SK-N-SH (cell line): ENCODE measurements around the gene RCAN3. TPM values are rescaled to one million over a fixed set of nuclear protein-coding genes. Genes with fewer than 3 reads are reported as not detected.

Experiments
- CTCF ChIA-PET: fragments of 300-600, 350-600 bp; formaldehyde crosslinking; extraction: SDS; loops from one replicate; lab custom pipeline; 2021; lab: Yijun Ruan, JAX
- POLR2A ChIA-PET: fragments of 350-600 bp; sonication (Branson Sonifier 250); formaldehyde crosslinking; extraction: SDS; loops from one replicate; lab custom pipeline; 2020; ENCODE audit warnings: antibody characterized with exemption, inconsistent platforms; lab: Yijun Ruan, JAX
- DNase-seq: peaks from one replicate; pipeline ENCODE4 v3.0.0; 2012
- H2AFZ ChIP-seq: fragments of 200-600 bp; sonication (generic); 2 replicates; pipeline ENCODE4 v1.8.1; 2016; ENCODE audit warnings: antibody characterized with exemption, mild to moderate bottlenecking, low read depth
- H3F3A ChIP-seq: fragments of 200-600 bp; sonication (generic); replicated peaks from 2 replicates; pipeline ENCODE3; 2016; ENCODE audit warnings: antibody characterized with exemption, mild to moderate bottlenecking; ENCODE audit not compliant: insufficient read depth
- H3K27ac ChIP-seq, 2 experiments: fragments of 200-500 bp in 1 of 2; fragments of 200-600 bp in 1 of 2; sonication (Bioruptor generic) in 1 of 2; sonication (generic), shearing (Covaris generic) in 1 of 2; 2 replicates each; pipeline versions ENCODE4 v1.5.1 to v1.6.1; 2014 to 2016; ENCODE audit warnings: low read depth in 2 of 2, inconsistent platforms in 1 of 2, low read length in 1 of 2, mild to moderate bottlenecking in 1 of 2, mixed read lengths in 1 of 2
- H3K27me3 ChIP-seq: fragments of 200-600 bp; sonication (generic), shearing (Covaris generic); 2 replicates; pipeline ENCODE4 v1.6.1; 2016; ENCODE audit warnings: mixed run types; ENCODE audit not compliant: insufficient read depth
- H3K36me3 ChIP-seq, 2 experiments: fragments of 200-500 bp in 1 of 2; fragments of 200-600 bp in 1 of 2; sonication (Bioruptor generic) in 1 of 2; sonication (generic) in 1 of 2; replicated peaks in 1 of 2; 2 replicates each; pipeline versions ENCODE3 to v1.5.1; 2014 to 2016; ENCODE audit warnings: low read length in 1 of 2, mild to moderate bottlenecking in 1 of 2; ENCODE audit not compliant: insufficient read depth in 2 of 2, control insufficient read depth in 1 of 2
- H3K4me1 ChIP-seq, 2 experiments: fragments of 200-500 bp in 1 of 2; fragments of 200-600 bp in 1 of 2; sonication (Bioruptor generic) in 1 of 2; sonication (generic), shearing (Covaris generic) in 1 of 2; 2 replicates each; pipeline versions ENCODE4 v1.5.1 to v1.6.1; 2014 to 2016; ENCODE audit warnings: low read depth in 1 of 2, low read length in 1 of 2, mixed run types in 1 of 2; ENCODE audit not compliant: insufficient read depth in 2 of 2, control insufficient read depth in 1 of 2
- H3K4me2 ChIP-seq: fragments of 200-600 bp; sonication (generic), shearing (Covaris generic); 2 replicates; pipeline ENCODE4 v1.6.1; 2017; ENCODE audit warnings: mixed run types
- H3K4me3 ChIP-seq, 2 experiments: fragments of 200-500 bp in 1 of 2; fragments of 200-600 bp in 1 of 2; sonication (Bioruptor generic) in 1 of 2; sonication (generic), shearing (Covaris generic) in 1 of 2; 2 replicates each; pipeline versions ENCODE4 v1.5.1 to v1.8.1; 2014 to 2016; ENCODE audit warnings: low read depth in 2 of 2, inconsistent platforms in 1 of 2, low read length in 1 of 2, mild to moderate bottlenecking in 1 of 2, mixed read lengths in 1 of 2, moderate library complexity in 1 of 2
- H3K79me2 ChIP-seq: fragments of 200-600 bp; sonication (generic); 2 replicates; pipeline ENCODE4 v1.8.1; 2017; ENCODE audit warnings: mild to moderate bottlenecking; ENCODE audit not compliant: insufficient read depth
- H3K9ac ChIP-seq: fragments of 200-600 bp; sonication (generic); 2 replicates; pipeline ENCODE4 v1.6.1; 2017; ENCODE audit warnings: mixed run types
- H3K9me2 ChIP-seq: fragments of 200-600 bp; sonication (generic); 2 replicates; pipeline ENCODE4 v1.6.1; 2017; ENCODE audit warnings: mixed run types
- H3K9me3 ChIP-seq: fragments of 200-600 bp; sonication (generic); 2 replicates; pipeline ENCODE4 v1.6.1; 2017; ENCODE audit warnings: mixed run types, mild to moderate bottlenecking, moderate library complexity
- H4K20me1 ChIP-seq: fragments of 200-600 bp; sonication (generic); 2 replicates; pipeline ENCODE4 v1.6.1; 2017; ENCODE audit warnings: mild to moderate bottlenecking, mixed run types; ENCODE audit not compliant: insufficient read depth
- CHD2 ChIP-seq: fragments of 150-350 bp; IDR thresholded peaks from 2 replicates; pipeline ENCODE4 v1.6.1; 2018; ENCODE audit warnings: low read length; ENCODE audit not compliant: partially characterized antibody
- FOXM1 ChIP-seq: IDR thresholded peaks from 2 replicates; pipeline ENCODE4 v1.4.0; 2012; ENCODE audit warnings: low read depth, mild to moderate bottlenecking
- GABPA ChIP-seq: IDR thresholded peaks from 2 replicates; pipeline ENCODE4 v1.4.0; 2012; ENCODE audit warnings: low read depth, mild to moderate bottlenecking
- JUND ChIP-seq: IDR thresholded peaks from 2 replicates; pipeline ENCODE4 v1.4.0; 2012
- MEF2A ChIP-seq: IDR thresholded peaks from 2 replicates; pipeline ENCODE4 v1.4.0; 2012; ENCODE audit warnings: low read depth, borderline replicate concordance
- NRF1 ChIP-seq: IDR thresholded peaks from 2 replicates; pipeline ENCODE4 v1.6.1; 2012; ENCODE audit warnings: low read depth, mild to moderate bottlenecking, low read length
- POLR2AphosphoS5 ChIP-seq: IDR thresholded peaks from 2 replicates; pipeline ENCODE4 v1.6.1; 2012; ENCODE audit warnings: low read depth, low read length
- TCF12 ChIP-seq: IDR thresholded peaks from 2 replicates; pipeline ENCODE4 v1.4.0; 2012
- WGBS: methylation state at CpG from one replicate; pipeline ENCODE4 v1.1.6; 2017; ENCODE audit warnings: low lambda C conversion rate; 5-methylcytosine and 5-hydroxymethylcytosine counted together
- polyA plus RNA-seq, 3 experiments: library from polyadenylated mRNA; depleted of rRNA; stranded (reverse); fragments of >200 nt; gene quantifications; 2 replicates each; pipeline ENCODE4 v1.2.3, GENCODE V29; 2012
- TF ChIP-seq, protein P1 (sequence below): fragments of 150-350 bp; IDR thresholded peaks from 2 replicates; pipeline ENCODE4 v1.6.1; 2016; ENCODE audit warnings: mild to moderate bottlenecking, low read depth, low read length
- TF ChIP-seq, protein P2 (sequence below): fragments of 200-600 bp; sonication (generic); IDR thresholded peaks from 2 replicates; pipeline ENCODE4 v1.6.1; 2017; ENCODE audit warnings: antibody characterized with exemption, mild to moderate bottlenecking, moderate library complexity
- TF ChIP-seq, protein P3 (sequence below): IDR thresholded peaks from 2 replicates; pipeline ENCODE4 v1.4.0; 2012; ENCODE audit warnings: low read depth

The RCAN3 gene
- polyA plus RNA-seq, 1 of the 3 experiments (the other 2 are of a cell fraction), result 4.8 TPM

DNA sequence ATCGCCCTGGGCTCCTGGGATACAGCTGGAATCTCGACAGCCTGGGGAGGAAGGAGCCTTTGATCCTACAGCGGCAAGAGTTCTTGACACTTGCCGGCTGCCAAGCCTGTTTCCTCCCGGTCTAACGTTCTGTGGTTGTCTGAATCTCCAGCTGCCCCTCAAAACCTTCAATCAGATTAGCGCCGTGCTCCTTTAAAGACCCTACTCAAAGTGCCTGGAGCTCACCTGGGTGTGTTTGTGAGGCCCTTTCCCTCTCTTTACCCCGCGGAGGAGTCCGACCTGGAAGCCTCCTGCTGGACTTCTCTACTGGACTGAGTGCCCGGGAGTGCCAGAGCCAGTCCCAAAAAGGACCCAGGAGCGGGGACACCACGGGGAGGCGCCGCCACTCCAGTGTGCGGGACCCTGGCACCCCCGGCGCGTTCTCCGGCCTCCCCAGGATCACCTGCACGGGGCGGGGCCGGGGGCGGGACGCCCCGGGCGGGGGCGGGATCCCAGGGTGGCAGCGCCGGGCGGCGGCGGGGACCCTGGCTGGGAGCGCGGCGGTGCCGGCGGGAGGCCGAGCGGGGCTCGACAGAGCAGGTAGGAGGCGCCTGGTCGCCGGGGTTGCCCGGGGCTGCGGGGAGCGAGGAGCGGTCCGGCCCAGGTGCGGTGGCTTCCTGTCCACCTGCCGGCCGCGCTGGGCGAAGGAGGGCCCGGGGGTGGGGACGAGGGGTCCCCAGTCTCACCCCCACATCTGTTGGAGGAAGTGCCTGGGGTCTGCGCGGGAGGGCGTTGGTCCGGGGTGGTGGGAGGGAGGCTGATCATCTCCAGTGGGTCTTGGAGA is 53.2 kb downstream of the RCAN3 start, which contains the start of gene NCMAP:
Gene NCMAP (plus strand): TSS at position 497 of the 823 bp plus-strand sequence. CDS start 39,344 bp downstream, outside the sequence.
- Histone ChIP-seq H3K27ac (no peak within 1 kb of the TSS), H3K4me1 (peaks cover 8 to 19% of the 10 kb centered on the region in 2 experiments; a peak in 1 of 4 replicates), H3K4me2 (no peak within 1 kb of the TSS), H3K9ac (no peak within 1 kb of the TSS), H4K20me1 (no peaks in the 10 kb centered on the region), H3K27me3 (peaks cover 7% of the 10 kb centered on the region; the same call in 1 of the 2 replicates), H3F3A (peaks cover 8% of the 10 kb centered on the region), H3K36me3 (no peaks in the 10 kb centered on the region), H2AFZ (no peak within 1 kb of the TSS), H3K9me3 (no peaks in the 10 kb centered on the region), H3K9me2 (no peaks in the 10 kb centered on the region), H3K79me2 (no peaks in the 10 kb centered on the region), H3K4me3 (no peak within 1 kb of the TSS)
- CTCF ChIA-PET, result interaction anchor here (0.7 to 1.7 kb wide), 2 partner anchors 31 to 140 kb away, joined by 3 to 4 read pairs; partner anchors contain the start of gene NIPAL3
- TF ChIP-seq TCF12 (no peak), FOXM1 (no peak), JUND (no peak), POLR2AphosphoS5 (no peak)
- TF ChIP-seq, protein P1, sequence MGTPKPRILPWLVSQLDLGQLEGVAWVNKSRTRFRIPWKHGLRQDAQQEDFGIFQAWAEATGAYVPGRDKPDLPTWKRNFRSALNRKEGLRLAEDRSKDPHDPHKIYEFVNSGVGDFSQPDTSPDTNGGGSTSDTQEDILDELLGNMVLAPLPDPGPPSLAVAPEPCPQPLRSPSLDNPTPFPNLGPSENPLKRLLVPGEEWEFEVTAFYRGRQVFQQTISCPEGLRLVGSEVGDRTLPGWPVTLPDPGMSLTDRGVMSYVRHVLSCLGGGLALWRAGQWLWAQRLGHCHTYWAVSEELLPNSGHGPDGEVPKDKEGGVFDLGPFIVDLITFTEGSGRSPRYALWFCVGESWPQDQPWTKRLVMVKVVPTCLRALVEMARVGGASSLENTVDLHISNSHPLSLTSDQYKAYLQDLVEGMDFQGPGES, result no peak
- WGBS, result 74% methylated on average over 24 of the region's 61 CpGs
- POLR2A ChIA-PET, result no interaction called here
- no peak for DNase-seq

DNA sequence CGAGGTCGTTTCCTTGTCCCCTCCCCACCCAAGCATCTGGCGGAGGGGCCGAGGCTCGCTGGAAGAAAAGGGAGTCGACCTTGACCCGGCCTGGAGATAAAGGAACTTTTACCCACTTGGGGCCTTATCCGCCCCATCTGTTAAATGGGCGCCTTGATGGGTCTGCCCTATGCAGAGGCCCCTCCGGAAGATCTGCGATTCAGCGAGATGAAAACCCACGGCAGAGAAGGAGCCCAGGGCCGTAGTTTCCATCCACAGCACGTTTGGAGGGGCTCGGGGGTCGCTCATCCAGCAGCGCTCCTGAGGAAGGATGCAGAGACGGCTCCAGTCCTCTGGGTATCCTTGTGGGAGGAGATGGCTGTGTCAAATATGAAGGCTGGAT is 53.8 kb downstream of the RCAN3 start:
- 86% methylated on average over 17 of the region's 19 CpGs for WGBS
- no peak overlapping the region for H2AFZ ChIP-seq
- CTCF ChIA-PET, result no interaction called here

DNA sequence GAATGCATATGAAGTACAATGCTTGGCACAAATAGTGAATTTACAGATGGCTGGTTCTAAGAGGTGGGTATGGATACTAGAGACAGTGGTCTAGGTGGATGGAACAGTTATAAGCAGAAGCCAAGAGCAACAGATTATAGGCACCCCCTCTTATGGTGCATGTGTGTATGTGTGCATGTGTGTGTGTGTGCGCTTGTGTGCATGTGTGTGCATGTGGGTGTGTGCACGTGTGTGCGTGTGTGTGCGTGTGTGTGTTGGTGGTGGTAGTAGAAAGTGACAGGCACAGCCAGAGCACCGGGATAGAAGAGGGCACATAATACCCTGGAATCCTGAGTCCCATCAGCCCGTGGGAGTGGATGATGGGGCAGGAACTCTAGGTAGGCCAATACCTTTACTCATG is 54.6 kb downstream of the RCAN3 start:
- H3K4me1 ChIP-seq, result peaks cover 8 to 15% of the 10 kb centered on the region in 2 experiments; a peak in 1 of 4 replicates
- WGBS, result 96% methylated on average over 6 of the region's 6 CpGs
- no peaks in the 10 kb centered on the region for H4K20me1 ChIP-seq
- no peak overlapping the region for H2AFZ ChIP-seq
- no peaks in the 10 kb centered on the region for H3K9me3 ChIP-seq
- no peak overlapping the region for H3K4me3 ChIP-seq
- H3K27me3 ChIP-seq, result peaks cover 7% of the 10 kb centered on the region; the same call in 1 of the 2 replicates
- H3K27ac ChIP-seq, result no peak overlapping the region
- H3K36me3 ChIP-seq, result no peaks in the 10 kb centered on the region
- TF ChIP-seq, protein P2, sequence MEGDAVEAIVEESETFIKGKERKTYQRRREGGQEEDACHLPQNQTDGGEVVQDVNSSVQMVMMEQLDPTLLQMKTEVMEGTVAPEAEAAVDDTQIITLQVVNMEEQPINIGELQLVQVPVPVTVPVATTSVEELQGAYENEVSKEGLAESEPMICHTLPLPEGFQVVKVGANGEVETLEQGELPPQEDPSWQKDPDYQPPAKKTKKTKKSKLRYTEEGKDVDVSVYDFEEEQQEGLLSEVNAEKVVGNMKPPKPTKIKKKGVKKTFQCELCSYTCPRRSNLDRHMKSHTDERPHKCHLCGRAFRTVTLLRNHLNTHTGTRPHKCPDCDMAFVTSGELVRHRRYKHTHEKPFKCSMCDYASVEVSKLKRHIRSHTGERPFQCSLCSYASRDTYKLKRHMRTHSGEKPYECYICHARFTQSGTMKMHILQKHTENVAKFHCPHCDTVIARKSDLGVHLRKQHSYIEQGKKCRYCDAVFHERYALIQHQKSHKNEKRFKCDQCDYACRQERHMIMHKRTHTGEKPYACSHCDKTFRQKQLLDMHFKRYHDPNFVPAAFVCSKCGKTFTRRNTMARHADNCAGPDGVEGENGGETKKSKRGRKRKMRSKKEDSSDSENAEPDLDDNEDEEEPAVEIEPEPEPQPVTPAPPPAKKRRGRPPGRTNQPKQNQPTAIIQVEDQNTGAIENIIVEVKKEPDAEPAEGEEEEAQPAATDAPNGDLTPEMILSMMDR, result no peak
- no peak for TF ChIP-seq MEF2A
- TF ChIP-seq, protein P3, sequence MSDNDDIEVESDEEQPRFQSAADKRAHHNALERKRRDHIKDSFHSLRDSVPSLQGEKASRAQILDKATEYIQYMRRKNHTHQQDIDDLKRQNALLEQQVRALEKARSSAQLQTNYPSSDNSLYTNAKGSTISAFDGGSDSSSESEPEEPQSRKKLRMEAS, result no peak
- CTCF ChIA-PET, result interaction anchor here (0.7 to 1.1 kb wide), 2 partner anchors 30 to 278 kb away, joined by 3 read pairs; no protein-coding TSS in a partner anchor
- peaks cover 8% of the 10 kb centered on the region for H3F3A ChIP-seq
- no peak overlapping the region for H3K4me2 ChIP-seq
- H3K9me2 ChIP-seq, result no peaks in the 10 kb centered on the region
- POLR2A ChIA-PET, result no interaction called here
- DNase-seq, result no peak
- H3K79me2 ChIP-seq, result no peaks in the 10 kb centered on the region
- H3K9ac ChIP-seq, result no peak overlapping the region

More for the DNA sequence above, 53.8 kb downstream of the RCAN3 start:
- Histone ChIP-seq H3K4me2 (no peak overlapping the region), H3K27me3 (peaks cover 7% of the 10 kb centered on the region; the same call in 1 of the 2 replicates), H3K9ac (no peak overlapping the region), H3K27ac (no peak overlapping the region), H3K9me2 (no peaks in the 10 kb centered on the region), H3K9me3 (no peaks in the 10 kb centered on the region), H3F3A (peaks cover 8% of the 10 kb centered on the region), H3K4me3 (no peak overlapping the region), H3K79me2 (no peaks in the 10 kb centered on the region), H4K20me1 (no peaks in the 10 kb centered on the region), H3K36me3 (no peaks in the 10 kb centered on the region), H3K4me1 (peaks cover 8 to 19% of the 10 kb centered on the region in 2 experiments; a peak in 1 of 4 replicates)
- DNase-seq, result no peak
- POLR2A ChIA-PET, result no interaction called here
- TF ChIP-seq NRF1, result no peak
- no peak for TF ChIP-seq GABPA
- TF ChIP-seq CHD2, result no peak
